ENCODE measurements around the gene PLXNA4.

Gene PLXNA4

GRCh38 chr7:132115028-132115427, 461.2 kb downstream of the PLXNA4 start:
- intact Hi-C loops (cut with DNase I), result no loop called here
- peak in 1 of 42 donors; percentile 6 for DNase-seq

DNA sequence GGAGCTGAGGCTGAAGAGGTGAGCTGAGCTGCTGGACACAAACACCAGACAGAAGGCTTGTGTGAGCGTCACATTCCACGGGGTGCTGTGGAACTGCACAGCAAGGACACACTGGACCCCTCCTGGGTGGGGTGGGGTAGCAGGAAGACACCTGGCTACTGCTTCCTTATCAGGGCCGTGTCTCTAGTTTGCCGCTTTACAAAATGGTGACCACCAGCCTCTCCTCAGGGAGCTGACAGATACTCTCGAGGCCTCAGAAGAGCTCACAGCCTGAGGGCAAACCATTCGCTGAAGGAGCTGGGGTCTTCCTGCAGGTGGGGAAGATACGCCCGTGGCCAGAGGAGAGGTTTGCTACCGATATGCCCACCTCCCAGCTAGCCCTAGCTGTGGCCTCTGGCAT, 461.9 kb downstream of the PLXNA4 start:
- intact Hi-C loops (cut with DNase I), result no loop called here
- peak in 1 of 42 donors; percentile 8 for DNase-seq

- DNase-seq, result peak in 2 of 42 donors; percentile 0 to 7
- intact Hi-C loops (cut with DNase I), result no loop called here
Observed at GRCh38 chr7:132113536-132114371, 462.5 kb downstream of the PLXNA4 start.

DNA sequence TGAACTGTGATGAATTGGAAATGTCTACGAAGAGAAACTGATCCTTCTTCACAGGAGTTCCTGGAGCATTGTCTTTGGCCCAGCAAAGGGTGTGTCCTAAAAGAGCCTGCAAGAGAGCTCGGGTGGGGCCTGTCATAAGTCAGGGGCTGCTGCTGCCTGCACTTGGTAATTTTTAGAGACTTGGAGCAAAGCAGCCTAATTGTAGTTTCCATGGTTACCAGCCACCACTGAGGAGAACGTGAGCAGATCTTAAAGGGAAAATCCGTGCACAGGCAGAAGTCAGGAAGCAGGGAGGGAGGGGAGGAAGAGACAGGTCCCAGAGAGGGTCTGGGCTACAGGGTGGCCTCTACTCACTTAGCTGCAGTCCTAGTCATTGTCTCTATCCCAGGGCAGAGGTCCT, 463.6 kb downstream of the PLXNA4 start:
- intact Hi-C loops (cut with DNase I), result no loop called here
- peak in 40 of 42 donors; percentile 19 to 93 (median 63) for DNase-seq

DNA sequence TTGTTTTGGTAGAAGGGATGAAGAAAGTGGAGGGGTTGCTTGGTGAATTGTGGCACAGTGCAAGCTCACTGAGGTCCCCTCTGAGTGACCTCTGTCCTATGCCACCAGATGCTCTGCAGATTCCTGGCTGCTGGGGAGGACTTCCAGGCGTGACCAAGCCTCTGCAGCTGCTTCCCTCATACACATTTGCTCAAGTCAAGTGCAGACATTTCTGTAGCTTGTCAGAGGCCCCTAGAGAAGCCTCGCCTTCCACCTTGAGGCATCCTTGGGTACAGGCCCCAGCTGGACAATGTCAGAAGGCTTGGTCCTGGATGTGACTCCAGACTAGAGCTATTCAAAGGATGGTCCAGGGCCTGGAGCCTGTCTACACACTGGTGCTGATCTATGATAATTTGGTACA, 464.2 kb downstream of the PLXNA4 start:
- intact Hi-C loops (cut with DNase I), result no loop called here
- peak in 2 of 42 donors; percentile 6 to 10 for DNase-seq

GRCh38 chr7:132110692-132111091, 465.6 kb downstream of the PLXNA4 start:
- DNase-seq, result no peak
- intact Hi-C loops (cut with DNase I), result no loop called here

- DNase-seq, result no peak
- intact Hi-C loops (cut with DNase I), result no loop called here
Observed at GRCh38 chr7:132109769-132110168, 466.5 kb downstream of the PLXNA4 start.

GRCh38 chr7:132108563-132108962, 467.7 kb downstream of the PLXNA4 start:
- intact Hi-C loops (cut with DNase I), result no loop called here
- no peak for DNase-seq

- intact Hi-C loops (cut with DNase I), result no loop called here
- DNase-seq, result no peak
Observed at GRCh38 chr7:132106491-132106890, 469.8 kb downstream of the PLXNA4 start.

- intact Hi-C loops (cut with DNase I), result no loop called here
- no peak for DNase-seq
Observed at GRCh38 chr7:132105096-132105495, 471.2 kb downstream of the PLXNA4 start.

- DNase-seq, result no peak
- intact Hi-C loops (cut with DNase I), result no loop called here
Observed at GRCh38 chr7:132103718-132104117, 472.6 kb downstream of the PLXNA4 start.

DNA sequence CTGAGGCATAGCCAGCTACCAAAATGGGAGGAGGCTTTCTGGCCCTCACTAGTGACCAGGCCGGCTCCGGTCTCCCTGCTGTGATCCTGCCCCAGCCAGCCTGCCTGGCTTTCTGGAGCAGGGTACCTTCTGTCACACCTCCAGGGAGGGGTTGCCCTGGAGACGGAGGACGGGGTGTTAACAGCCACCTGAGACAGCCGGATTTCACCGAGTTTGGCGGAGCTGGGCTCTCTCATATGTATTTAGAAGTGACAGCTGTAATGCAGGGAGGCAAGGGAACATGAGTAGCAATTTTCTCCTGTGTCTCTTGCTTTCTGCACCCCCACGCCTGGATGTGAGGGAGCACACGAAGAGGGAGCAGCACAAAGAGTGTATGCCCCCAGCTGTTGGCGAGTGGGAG, 473.3 kb downstream of the PLXNA4 start:
- intact Hi-C loops (cut with DNase I), result no loop called here
- peak in 34 of 42 donors; percentile 5 to 75 (median 44) for DNase-seq

GRCh38 chr7:132102391-132102790, 473.9 kb downstream of the PLXNA4 start:
- DNase-seq, result no peak
- intact Hi-C loops (cut with DNase I), result no loop called here

DNA sequence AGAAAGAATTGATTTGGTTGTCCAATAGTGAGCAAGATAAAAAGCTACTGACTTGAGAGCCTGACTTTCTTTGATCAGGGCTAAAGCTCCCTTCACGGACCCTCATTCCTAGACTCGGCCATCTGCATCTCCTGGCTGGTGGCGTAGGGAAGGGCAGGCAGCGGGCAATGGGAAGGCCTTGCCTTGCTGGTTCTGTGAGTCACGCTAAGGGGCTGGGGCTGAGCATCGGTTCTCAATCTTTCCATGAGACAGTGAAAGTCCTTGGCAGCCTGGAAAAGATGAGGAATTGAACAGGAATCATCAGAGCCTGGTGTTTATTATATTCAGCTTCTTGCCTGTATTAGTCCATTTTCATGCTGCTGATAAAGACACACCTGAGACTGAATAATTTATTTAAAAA, 475.3 kb downstream of the PLXNA4 start:
- intact Hi-C loops (cut with DNase I), result no loop called here

GRCh38 chr7:132100483-132100882, 475.8 kb downstream of the PLXNA4 start:
- intact Hi-C loops (cut with DNase I), result no loop called here
- DNase-seq, result no peak

More for the DNA sequence above, 475.3 kb downstream of the PLXNA4 start:
- DNase-seq, result no peak

GRCh38 chr7:132099163-132099562, 477.1 kb downstream of the PLXNA4 start:
- DNase-seq, result no peak
- intact Hi-C loops (cut with DNase I), result no loop called here

GRCh38 chr7:132098327-132098726, 477.9 kb downstream of the PLXNA4 start:
- intact Hi-C loops (cut with DNase I), result no loop called here
- DNase-seq, result no peak

- intact Hi-C loops (cut with DNase I), result no loop called here
- no peak for DNase-seq
Observed at GRCh38 chr7:132097550-132098134, 478.6 kb downstream of the PLXNA4 start.

DNA sequence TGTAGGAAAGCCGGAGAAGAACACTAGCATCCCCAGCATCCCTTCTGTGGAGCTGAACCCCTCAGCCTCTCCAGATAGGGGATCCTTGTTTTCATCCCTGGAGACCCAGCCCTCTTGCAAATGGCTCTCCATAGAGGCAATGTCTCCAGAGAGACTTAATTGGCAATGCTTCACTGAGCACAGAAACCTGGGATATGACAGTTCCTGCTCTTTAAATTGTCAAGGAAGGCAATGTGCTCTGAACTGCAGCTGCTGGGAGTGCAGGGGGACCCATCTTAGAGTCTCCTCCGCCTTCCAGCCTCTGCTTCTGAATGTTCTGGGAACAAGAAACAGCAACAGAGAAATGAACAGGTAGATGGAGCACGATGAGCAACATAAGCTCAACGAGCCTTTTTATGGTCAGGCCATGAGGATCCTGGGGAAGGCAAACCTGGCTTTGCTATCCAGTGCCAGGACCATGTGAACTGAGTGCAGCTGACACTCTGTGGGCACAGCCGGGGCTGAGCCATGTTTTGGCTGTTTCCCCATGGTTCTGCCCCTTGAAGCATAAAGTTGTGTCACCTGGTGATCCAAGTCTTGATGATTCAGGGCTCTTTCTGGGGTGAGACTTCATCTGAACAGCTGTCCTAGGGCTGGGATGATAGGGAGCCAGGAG, 481.0 kb downstream of the PLXNA4 start:
- DNase-seq, result no peak
- intact Hi-C loops (cut with DNase I), result no loop called here

GRCh38 chr7:132092106-132092505, 484.2 kb downstream of the PLXNA4 start:
- peak in 1 of 42 donors; percentile 4 for DNase-seq
- intact Hi-C loops (cut with DNase I), result no loop called here
